SK-N-SH (cell line): ENCODE data around the gene KIF13A.

Experiments used
- CTCF ChIP-seq: fragments of 200-600 bp; sonication (generic); IDR thresholded peaks from 2 replicates; pipeline ENCODE4 v1.6.1; 2017; ENCODE audit warnings: antibody characterized with exemption, mild to moderate bottlenecking, moderate library complexity
- EP300 ChIP-seq, 2 experiments: IDR thresholded peaks; 2 replicates each; pipeline versions ENCODE4 v1.4.0 to v1.6.1; 2012; ENCODE audit warnings: borderline replicate concordance in 1 of 2, low read depth in 1 of 2, low read length in 1 of 2
- EZH2phosphoT487 ChIP-seq: fragments of 200-600 bp; sonication (generic); IDR thresholded peaks from 2 replicates; pipeline ENCODE4 v1.6.1; 2017; ENCODE audit warnings: low read depth, mixed run types, mild to moderate bottlenecking, antibody characterized with exemption, moderate library complexity, borderline replicate concordance
- MXI1 ChIP-seq: IDR thresholded peaks from 2 replicates; pipeline ENCODE4 v1.6.1; 2012; ENCODE audit warnings: mild to moderate bottlenecking, low read depth, low read length, improper control_type of control experiment
- PBX3 ChIP-seq: IDR thresholded peaks from 2 replicates; pipeline ENCODE4; 2012
- RXRA ChIP-seq: IDR thresholded peaks from 2 replicates; pipeline ENCODE4 v1.4.0; 2012; ENCODE audit warnings: low read depth, mild to moderate bottlenecking, borderline replicate concordance
- TCF12 ChIP-seq: IDR thresholded peaks from 2 replicates; pipeline ENCODE4 v1.4.0; 2012
- TEAD4 ChIP-seq: IDR thresholded peaks from 2 replicates; pipeline ENCODE4 v1.4.0; 2012; ENCODE audit warnings: mild to moderate bottlenecking, borderline replicate concordance; ENCODE audit not compliant: insufficient read depth
- TF ChIP-seq, protein P1 (sequence below): IDR thresholded peaks from 2 replicates; pipeline ENCODE4 v1.6.1; 2012; ENCODE audit warnings: mild to moderate bottlenecking, low read depth, low read length, moderate library complexity
- TF ChIP-seq, protein P2 (sequence below): IDR thresholded peaks from 2 replicates; pipeline ENCODE4 v1.4.0; 2012; ENCODE audit warnings: low read depth, borderline replicate concordance

DNA sequence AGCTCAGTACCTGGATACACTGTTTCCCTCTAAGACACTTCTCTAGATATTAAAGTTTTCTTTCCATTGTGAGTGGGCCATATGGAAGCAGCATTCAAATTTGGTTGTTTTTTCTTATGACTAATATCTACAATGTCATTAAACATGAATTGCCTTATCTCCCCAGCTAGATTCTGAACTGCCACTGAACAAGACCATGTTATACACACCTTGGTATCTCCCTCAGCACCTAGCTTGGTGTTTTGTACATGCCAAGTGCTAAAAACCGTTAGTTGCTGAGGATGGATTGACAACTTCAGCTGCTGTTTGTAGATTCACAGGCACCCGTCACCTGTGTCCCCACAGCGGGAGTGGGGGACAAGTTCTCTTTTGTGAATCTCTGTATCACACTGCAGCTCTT is 131.1 kb downstream of the KIF13A start:
- TF ChIP-seq CTCF: no peak
- TF ChIP-seq, protein P1, sequence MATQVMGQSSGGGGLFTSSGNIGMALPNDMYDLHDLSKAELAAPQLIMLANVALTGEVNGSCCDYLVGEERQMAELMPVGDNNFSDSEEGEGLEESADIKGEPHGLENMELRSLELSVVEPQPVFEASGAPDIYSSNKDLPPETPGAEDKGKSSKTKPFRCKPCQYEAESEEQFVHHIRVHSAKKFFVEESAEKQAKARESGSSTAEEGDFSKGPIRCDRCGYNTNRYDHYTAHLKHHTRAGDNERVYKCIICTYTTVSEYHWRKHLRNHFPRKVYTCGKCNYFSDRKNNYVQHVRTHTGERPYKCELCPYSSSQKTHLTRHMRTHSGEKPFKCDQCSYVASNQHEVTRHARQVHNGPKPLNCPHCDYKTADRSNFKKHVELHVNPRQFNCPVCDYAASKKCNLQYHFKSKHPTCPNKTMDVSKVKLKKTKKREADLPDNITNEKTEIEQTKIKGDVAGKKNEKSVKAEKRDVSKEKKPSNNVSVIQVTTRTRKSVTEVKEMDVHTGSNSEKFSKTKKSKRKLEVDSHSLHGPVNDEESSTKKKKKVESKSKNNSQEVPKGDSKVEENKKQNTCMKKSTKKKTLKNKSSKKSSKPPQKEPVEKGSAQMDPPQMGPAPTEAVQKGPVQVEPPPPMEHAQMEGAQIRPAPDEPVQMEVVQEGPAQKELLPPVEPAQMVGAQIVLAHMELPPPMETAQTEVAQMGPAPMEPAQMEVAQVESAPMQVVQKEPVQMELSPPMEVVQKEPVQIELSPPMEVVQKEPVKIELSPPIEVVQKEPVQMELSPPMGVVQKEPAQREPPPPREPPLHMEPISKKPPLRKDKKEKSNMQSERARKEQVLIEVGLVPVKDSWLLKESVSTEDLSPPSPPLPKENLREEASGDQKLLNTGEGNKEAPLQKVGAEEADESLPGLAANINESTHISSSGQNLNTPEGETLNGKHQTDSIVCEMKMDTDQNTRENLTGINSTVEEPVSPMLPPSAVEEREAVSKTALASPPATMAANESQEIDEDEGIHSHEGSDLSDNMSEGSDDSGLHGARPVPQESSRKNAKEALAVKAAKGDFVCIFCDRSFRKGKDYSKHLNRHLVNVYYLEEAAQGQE: no peak
- TF ChIP-seq EZH2phosphoT487: no peak
- TF ChIP-seq TEAD4: no peak
- no peak for TF ChIP-seq EP300 (IDR thresholded peaks at IDR 0.05; ENCODE audit: borderline replicate concordance in 1 of 2, low read depth in 1 of 2, low read length in 1 of 2)
- TF ChIP-seq, protein P2, sequence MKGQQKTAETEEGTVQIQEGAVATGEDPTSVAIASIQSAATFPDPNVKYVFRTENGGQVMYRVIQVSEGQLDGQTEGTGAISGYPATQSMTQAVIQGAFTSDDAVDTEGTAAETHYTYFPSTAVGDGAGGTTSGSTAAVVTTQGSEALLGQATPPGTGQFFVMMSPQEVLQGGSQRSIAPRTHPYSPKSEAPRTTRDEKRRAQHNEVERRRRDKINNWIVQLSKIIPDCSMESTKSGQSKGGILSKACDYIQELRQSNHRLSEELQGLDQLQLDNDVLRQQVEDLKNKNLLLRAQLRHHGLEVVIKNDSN: no peak
- no peak for TF ChIP-seq PBX3
- TF ChIP-seq MXI1: no peak
- no peak for TF ChIP-seq RXRA
- TF ChIP-seq TCF12: no peak
